PC-9 (cell line): Measurements from ENCODE around the gene CDC123.

Experiments used
- EZH2 ChIP-seq: fragments of 200-600 bp; sonication (generic); IDR thresholded peaks from 2 replicates; pipeline ENCODE4 v1.8.0; 2017; ENCODE audit warnings: antibody characterized with exemption, low read depth
- TF ChIP-seq, protein P1 (sequence below): fragments of 200-600 bp; sonication (generic); conservative IDR thresholded peaks from 2 replicates; pipeline ENCODE4 v1.6.1; 2017; ENCODE audit warnings: mixed run types, antibody characterized with exemption, mild to moderate bottlenecking, moderate library complexity

GRCh38 chr10:12264204-12264940 lies 68.4 kb downstream of the CDC123 start:
- TF ChIP-seq EZH2, result no peak
- TF ChIP-seq, protein P1, sequence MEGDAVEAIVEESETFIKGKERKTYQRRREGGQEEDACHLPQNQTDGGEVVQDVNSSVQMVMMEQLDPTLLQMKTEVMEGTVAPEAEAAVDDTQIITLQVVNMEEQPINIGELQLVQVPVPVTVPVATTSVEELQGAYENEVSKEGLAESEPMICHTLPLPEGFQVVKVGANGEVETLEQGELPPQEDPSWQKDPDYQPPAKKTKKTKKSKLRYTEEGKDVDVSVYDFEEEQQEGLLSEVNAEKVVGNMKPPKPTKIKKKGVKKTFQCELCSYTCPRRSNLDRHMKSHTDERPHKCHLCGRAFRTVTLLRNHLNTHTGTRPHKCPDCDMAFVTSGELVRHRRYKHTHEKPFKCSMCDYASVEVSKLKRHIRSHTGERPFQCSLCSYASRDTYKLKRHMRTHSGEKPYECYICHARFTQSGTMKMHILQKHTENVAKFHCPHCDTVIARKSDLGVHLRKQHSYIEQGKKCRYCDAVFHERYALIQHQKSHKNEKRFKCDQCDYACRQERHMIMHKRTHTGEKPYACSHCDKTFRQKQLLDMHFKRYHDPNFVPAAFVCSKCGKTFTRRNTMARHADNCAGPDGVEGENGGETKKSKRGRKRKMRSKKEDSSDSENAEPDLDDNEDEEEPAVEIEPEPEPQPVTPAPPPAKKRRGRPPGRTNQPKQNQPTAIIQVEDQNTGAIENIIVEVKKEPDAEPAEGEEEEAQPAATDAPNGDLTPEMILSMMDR, result peak; percentile 81
